Measurements from ENCODE around the gene ARHGAP26.

Gene ARHGAP26

GRCh38 chr5:142929587-142929986 lies 159.4 kb downstream of the ARHGAP26 start:
- no peak for TF ChIP-seq CTCF (IDR thresholded peaks at IDR 0.05; ENCODE audit: extremely low read depth, insufficient read depth, missing control alignments)
- in situ Hi-C loops (cut with MboI; ENCODE audit: low pct_unique_long_range_greater_than_20kb, low sequenced_read_pairs, unreplicated experiment): no loop called here

GRCh38 chr5:142930395-142931110 lies 160.4 kb downstream of the ARHGAP26 start:
- TF ChIP-seq CTCF (IDR thresholded peaks at IDR 0.05; ENCODE audit: extremely low read depth, insufficient read depth, missing control alignments): no peak
- no peak for DNase-seq (ENCODE audit: low spot score)
- in situ Hi-C loops (cut with MboI; ENCODE audit: low pct_unique_long_range_greater_than_20kb, low sequenced_read_pairs, unreplicated experiment): no loop called here

More at GRCh38 chr5:142929587-142929986, 159.4 kb downstream of the ARHGAP26 start:
- no peak for DNase-seq (ENCODE audit: low spot score)

GRCh38 chr5:142931896-142932686 lies 161.9 kb downstream of the ARHGAP26 start:
- in situ Hi-C loops (cut with MboI; ENCODE audit: low pct_unique_long_range_greater_than_20kb, low sequenced_read_pairs, unreplicated experiment): no loop called here

GRCh38 chr5:142934051-142934762 lies 164.0 kb downstream of the ARHGAP26 start:
- no peak for TF ChIP-seq CTCF (IDR thresholded peaks at IDR 0.05; ENCODE audit: extremely low read depth, insufficient read depth, missing control alignments)
- no peak for DNase-seq (ENCODE audit: low spot score)
- in situ Hi-C loops (cut with MboI; ENCODE audit: low pct_unique_long_range_greater_than_20kb, low sequenced_read_pairs, unreplicated experiment): no loop called here

More at GRCh38 chr5:142931896-142932686, 161.9 kb downstream of the ARHGAP26 start:
- DNase-seq (ENCODE audit: low spot score): no peak
- TF ChIP-seq CTCF (IDR thresholded peaks at IDR 0.05; ENCODE audit: extremely low read depth, insufficient read depth, missing control alignments): no peak

- no peak for TF ChIP-seq CTCF (IDR thresholded peaks at IDR 0.05; ENCODE audit: extremely low read depth, insufficient read depth, missing control alignments)
- DNase-seq (ENCODE audit: low spot score): no peak
- in situ Hi-C loops (cut with MboI; ENCODE audit: low pct_unique_long_range_greater_than_20kb, low sequenced_read_pairs, unreplicated experiment): no loop called here
Observed at GRCh38 chr5:142935014-142935413, 164.8 kb downstream of the ARHGAP26 start.

GRCh38 chr5:142937374-142937773 lies 167.2 kb downstream of the ARHGAP26 start:
- DNase-seq (ENCODE audit: low spot score): no peak
- in situ Hi-C loops (cut with MboI; ENCODE audit: low pct_unique_long_range_greater_than_20kb, low sequenced_read_pairs, unreplicated experiment): no loop called here
- TF ChIP-seq CTCF (IDR thresholded peaks at IDR 0.05; ENCODE audit: extremely low read depth, insufficient read depth, missing control alignments): no peak
